ENCODE measurements around the gene CDC42EP1.

DNA sequence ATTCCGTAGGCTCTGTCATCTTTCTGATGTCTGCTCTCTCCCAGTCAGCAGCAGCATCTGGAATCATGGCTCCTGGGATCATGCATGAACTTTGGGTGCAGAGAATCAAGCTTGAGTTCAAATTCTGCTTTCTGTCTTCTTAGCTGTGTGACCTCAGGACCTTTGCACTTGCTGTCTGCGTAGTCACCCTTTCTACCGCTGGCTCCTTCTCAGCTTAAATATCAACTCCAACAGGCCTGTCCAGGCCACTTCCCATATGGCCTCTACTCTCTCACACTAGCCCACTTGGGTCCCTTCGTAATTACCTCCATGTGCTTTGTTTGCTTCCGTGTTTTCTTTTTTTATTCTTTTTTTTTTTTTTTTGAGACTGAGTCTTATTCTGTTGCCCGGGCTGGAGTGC is 43.8 kb downstream of the CDC42EP1 start:
- TF ChIP-seq POLR2A (IDR thresholded peaks at IDR 0.05; ENCODE audit: low read depth, low read length) (no peak), POLR2AphosphoS5 (IDR thresholded peaks at IDR 0.05; ENCODE audit: low read depth, low read length) (no peak), TAF1 (IDR thresholded peaks at IDR 0.05; ENCODE audit: borderline replicate concordance, low read depth, low read length) (no peak)
